Stimulated activated CD8-positive, alpha-beta memory T cell treated with anti-CD3 and anti-CD28 coated beads, Interleukin-12 subunit alpha, Interleukin-12 subunit beta, amount 100 ng/mL, for 24 hours (primary cell): Measurements from ENCODE around the gene WDR91.
"Not testable (repeated sequence)": the region's sequence is repeated elsewhere in the genome, so short reads cannot be mapped to it uniquely, and the experiment has no call there.

Source experiments
- DNase-seq: peaks from one replicate; pipeline ENCODE4 v3.0.0-alpha.2; 2020; ENCODE audit errors: extremely low read depth

Gene WDR91

DNA sequence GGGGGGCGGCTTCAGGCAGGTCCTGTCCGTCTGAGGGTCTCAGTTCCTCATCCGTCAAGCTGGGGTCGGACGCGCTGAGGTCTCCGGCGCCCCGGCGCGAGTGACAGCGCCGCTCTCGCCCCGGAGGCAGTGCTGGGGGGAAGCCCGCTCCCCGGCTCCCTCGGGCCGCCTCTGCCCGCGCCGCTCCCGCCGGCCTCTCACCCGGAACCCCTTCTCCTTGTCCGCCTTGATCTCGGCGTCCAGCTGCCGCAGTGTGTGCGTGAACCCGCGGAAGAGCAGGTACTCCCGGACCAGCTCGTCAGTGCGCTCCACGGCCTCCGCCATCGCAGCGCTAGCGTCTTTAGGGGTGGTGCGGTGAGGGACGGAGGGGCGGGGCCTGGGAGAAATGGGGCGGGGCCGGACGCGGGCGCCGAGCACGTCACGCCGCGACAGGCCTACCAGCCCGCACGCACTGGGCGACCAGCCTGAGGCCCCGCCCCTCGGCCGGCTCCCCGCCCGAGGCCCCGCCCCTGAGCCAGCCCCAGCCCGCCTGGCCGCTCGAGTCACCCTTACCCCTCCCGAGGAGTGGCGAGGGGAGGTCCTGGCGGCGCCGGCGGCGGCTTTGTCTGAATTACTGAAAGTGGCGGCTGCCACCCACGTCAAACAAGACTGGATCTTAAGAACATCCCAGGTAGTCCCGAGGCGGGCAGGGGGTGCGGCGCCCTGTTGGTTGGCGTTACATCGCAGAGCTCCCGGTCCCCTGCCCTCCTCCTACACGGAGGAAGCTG lies at the start of gene WDR91:
Gene WDR91 (minus strand): TSS at position 348 of the 767 bp plus-strand sequence. CDS start 24 bp downstream, at position 324.
- peak; percentile 83 for DNase-seq

DNA sequence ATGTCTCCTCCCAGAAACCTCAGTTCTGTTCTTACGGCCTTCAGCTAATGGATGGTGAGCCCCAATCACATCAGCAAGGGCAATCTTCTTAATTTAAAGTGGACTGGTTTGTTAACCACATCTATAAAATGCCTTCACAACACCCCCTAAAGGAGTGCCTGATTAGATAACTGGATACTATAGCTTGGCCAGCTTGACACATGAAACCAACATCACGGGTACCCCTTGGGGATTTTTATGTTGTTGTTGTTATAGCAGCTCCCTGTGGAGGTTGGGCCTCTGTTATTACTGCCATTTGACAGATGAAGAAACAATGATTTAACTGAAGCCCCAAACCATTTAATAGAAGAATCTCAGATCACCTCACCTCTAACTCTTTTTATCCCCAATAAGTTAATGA lies 49.1 kb upstream of the WDR91 start:
- no peak for DNase-seq

DNA sequence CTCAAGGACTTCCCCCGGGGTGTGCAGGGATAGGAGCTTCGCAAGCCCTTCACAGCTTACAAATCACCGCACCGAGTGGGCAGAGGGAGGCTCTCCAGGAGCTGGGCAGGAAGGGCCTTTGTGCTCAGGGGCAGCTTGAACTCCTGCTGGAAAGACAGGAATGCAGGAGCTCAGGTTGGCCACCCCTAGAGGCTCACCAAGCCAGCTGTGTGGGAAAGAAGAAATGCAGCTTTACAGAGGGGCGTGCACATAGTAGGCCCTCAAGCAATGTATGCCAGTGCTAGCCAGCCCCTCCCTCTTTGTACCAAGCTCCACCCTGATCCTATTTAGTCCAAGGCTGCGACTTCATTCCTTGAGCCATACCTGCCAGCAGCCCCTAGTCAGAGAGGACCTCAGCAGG lies 48.4 kb upstream of the WDR91 start:
- no peak for DNase-seq

DNA sequence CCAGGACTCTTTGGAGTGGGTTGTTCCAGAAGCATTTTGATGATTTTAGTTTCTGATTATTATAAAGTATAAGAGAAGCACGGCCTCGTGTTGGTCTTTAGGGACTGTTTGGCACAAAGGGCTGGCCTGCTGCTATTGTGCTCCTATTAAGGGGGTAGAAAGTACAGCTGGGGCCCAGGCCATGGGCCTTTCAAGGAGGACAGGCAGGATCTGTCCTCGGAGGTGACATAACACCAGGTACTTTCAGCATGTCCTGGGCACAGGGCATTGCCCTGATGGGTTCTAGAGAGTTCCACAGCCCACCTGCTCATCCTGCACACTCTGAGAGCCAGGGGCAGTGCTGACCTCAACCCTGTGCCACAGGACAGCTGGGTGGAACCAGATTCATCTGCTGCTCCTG lies 47.3 kb upstream of the WDR91 start:
- DNase-seq: no peak

DNA sequence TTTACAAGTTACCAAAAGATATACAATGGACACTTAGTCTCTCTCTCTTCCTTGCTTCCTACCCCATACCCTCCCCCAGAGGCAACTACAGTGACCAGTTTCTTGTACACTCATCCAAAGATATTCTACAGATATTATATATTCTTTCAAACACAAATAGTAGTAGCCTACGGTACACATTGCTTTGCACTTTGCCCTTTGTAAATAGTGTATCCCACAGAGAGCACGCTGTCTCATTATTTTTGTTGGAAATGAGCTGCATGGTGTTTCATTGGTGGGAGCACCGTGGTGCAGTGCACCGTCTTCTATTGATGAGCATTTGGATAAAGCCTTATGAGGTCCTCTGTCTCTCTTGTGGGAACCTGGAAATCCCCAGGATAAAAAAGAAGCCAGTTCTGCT lies 46.5 kb upstream of the WDR91 start:
- no peak for DNase-seq

DNA sequence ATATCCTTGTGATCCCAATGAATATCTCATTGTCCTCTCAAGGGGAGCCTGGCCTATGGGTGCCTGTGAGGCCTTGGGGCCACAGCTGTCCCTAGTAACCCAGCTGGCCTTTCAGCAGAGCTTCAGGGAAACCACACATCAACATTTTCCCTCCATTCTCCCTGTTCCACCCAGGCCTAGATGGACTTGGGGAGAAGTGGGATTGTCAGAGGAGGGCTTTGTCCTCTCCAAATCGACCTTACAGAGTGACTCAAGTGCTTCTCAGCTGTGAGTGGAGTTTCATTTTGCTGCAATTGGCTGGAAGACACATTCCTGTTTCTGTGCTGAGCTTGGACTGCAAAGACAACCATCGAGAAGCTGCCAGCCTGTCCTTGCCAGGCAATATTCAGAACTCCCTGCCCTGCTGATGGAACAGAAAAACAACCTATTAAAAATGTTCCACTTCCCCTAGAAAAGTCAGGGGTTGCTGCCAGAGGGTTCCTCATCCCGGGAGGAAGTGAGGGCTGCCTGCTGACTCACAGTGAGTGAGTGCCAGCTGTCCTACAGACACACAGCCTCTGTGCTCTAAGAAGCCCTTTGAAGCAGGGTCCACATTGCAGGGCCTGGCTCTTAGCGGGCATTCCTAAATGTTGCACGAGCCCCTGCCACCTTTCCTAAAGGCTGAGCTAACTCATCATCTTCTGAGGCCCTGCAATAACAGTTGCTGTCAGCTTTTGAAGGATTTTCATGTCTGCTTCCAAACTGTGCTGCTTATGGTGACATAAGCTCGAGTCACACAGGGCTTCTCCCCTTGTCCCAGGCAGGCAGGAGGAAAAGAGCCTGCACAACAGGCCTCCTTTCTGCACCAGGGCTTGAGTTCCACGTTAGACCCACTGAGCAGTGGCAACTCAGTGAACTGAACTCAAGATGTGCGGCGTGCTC lies 42.8 kb upstream of the WDR91 start:
- DNase-seq: no peak

DNA sequence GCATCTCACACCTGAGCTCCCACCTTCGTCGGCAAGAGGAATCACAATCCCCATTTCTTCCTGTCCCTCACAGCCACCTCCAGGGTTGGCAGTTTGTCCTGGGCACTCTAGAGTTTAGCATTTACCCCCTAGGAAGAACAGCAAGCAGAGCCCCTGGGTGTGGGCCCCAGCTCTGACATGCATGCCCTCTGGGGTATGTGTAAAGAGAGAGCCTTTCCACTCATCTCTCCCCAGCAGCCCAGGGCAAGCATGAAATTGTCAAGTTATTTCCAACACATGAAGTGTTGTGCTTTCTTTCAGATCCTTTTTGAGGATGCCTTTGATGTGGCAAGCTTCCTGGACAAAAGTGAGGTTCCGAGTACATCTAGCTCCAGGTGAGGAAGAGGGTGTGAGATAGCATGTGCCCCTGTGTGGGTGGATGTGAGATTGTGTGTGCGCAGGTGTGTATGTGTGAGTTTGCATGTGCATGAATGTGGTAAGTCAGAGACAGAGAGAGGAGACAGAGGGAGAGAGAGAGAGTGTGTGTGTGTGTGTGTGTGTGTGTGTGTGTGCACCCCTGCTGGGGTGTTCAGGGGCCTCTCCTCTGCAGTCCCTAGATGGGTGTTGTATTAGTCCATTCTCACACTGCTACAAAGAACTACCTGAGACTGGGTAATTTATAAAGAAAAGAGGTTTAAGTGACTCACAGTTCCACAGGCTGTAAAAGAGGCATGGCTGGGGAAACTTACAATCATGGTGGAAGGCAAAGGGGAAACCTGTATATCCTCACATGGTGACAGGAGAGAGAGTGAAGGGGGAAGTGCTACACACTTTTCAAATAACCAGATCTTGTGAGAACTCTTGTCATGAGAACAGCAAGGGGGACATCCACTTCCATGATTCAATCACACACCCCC lies 40.4 kb upstream of the WDR91 start:
- DNase-seq: no peak

DNA sequence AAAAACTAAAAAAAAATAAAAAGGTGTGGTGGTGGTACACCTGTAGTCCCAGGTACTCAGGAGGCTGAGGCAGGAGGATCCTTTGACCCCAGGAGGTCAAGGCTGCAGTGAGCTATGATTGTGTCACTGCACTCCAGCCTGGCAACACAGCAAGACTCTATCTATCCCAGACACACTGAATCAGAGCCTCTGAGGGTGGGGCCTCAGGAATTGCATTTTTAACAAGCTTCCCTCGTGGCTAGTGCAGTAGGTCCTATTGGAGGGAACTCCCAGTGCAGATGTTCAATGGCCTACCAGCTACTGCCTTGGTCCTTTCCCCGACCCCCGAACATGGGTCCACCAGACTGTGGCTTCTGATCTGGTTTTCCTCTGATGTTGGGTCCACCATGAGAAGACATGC lies 37.2 kb upstream of the WDR91 start:
- no peak for DNase-seq

DNA sequence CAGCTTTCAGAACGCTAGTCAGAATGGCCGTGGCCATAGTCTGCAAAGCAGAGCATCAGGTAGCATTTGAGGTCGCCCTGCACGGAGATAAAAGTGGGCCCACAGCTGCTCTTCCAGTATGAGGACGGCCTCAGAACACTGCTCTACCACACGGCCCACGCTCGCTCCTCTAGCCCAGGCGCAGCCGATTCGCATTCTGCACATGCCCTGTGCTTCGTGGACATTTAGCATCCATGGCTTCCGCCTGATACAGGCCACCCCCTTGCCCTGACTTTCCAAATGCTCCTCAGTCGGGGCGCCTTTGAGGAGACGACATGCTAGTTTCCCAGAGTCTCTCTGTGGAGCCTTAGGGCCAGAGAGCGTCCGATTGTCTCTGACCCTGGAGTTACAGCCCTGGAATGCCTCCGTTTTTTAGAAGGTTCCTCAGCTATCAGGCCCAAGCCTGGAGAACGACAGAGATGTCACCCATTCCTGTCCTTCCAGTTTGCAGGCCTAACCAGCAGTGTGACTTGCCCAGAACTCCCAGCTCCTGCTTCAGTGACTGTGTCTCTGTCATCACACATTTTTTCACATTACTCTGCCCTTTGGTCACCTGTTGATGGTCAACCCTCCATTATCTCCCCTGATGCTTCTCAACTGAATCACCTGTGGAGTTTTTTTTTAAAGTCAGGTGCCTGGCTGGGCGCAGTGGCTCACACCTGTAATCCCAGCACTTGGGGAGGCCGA lies 36.6 kb upstream of the WDR91 start:
- DNase-seq: no peak

DNA sequence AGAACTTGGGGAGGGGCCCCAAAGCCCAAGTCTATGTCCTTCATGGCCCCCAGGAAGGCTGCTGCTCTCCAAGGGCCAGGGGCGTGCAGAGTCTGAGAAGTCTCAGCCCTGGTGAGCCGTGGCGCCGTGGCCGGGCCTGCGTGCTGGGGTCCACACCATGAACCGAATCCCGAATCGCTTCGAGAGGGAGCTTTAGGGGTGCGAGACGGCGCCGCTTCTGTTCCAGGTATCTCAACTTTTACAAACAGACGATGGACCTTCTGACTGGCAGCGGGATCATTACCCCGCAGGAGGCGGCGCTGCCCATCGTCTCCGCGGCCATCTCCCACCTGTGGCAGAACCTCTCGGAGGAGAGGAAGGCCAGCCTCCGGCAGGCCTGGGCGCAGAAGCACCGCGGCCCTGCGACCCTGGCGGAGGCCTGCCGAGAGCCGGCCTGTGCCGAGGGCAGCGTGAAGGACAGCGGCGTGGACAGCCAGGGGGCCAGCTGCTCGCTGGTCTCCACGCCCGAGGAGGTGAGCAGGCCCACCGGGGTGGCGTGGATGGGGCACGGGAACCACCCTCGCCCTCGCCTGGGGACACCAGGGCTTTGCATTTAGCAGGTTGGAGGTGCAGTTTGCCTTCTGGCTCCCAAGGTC lies 35.0 kb upstream of the WDR91 start:
- DNase-seq: no peak

DNA sequence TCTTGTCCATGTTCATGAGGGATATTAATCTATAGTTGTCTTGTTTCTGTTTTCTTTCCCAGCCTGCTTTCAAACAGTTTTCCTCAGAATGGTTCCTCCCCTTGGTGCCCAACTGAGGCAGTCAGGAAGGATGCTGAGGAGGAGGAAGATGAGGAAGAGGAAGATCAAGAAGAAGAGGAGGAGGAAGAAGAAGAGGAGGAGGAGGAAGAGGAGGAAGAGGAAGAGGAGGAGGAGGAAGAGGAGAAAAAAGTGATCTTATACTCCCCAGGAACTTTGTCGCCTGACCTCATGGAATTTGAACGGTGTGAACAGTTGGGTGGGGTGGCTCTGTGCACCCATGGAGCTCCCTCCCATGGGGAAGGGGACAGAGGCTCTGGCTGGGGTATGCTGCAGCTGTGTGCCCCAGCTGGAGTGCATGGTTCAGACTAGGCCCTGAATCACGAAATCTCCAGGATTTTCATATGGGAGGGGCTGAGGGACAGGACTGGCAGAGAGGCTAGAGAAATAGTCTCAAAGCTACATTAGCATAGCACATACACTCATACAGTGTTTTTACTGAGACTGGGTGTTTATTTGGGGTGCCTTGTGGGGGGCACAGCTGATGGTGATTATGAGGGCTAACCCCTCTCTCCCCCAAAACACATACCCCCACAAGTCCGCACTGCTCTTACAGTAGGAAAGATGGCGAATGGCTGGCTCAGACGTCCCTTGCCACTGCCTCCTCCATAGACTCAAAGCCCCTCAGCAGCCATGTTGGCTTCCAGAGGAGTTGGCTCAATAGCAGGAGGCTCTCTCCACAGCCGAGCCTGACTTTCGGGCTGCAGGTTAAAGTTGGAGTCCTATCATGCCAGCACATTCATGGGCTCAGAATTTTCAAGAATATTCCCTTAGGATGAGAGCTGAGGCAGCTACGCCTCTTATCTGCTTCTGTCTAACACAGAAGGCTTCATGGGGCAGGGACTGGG lies 34.2 kb upstream of the WDR91 start:
- DNase-seq: no peak

DNA sequence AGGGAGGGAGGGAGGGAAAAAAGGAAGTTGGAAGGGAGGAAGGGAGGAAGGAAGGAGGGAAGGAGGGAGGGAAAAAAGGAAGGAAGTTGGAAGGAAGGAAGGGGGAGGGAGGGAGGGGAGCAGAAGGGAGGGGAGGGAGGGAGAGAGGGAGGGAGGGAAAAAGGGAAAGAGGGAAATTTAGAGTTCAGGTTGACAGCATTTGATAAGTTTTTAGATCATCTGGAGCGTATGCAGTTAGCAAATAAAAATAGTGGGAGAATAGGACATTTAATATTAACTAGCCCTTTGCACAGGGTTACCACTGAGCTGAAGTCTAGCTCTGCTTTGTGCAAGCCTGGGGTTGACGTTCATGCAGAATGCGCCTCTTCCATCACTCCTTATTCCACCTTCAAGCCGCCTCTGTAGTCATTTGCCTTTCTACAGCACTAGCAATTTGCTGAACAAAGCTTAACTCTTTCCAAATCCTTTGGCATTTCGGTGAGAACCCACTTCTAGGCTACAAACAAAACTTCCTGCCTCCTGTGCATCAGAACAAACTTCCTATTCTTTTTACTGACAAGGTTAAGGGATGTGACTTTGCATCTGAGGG lies 30.9 kb upstream of the WDR91 start:
- no peak for DNase-seq

DNA sequence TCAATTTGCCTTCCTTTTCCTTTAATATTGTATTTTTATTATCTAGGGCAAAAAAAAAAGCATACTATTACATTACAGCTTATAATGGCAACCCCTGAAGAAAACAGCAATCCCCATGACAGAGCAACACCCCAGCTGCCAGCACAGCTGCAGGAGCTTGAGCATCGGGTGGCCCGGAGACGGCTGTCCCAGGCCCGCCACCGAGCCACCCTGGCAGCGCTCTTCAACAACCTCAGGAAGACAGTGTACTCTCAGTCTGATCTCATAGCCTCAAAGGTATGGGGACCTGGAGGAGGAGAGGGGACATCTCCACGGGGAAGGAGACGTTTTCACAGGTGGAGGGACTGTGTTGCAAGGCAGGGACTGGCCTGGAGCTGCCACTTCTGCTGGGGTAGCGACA lies 29.1 kb upstream of the WDR91 start:
- no peak for DNase-seq

DNA sequence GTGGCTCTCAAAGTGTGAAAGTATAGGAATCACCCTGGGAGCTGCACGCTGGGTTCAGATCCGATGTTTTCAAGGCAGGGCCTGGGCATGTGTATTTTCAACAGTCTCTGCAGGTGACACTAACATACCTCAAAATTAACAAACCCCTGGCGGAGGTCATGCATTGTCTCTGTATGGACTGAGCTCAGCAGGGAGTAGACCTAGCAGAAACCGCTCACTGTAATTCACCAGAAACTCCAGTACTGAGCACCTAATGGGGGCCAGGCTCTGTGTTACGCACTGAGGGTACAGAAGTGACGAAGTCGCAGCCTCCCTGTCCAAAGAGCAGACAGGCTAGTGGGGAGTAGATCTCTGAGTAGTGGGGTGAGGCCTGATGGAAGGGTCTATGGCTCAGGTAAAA lies 27.9 kb upstream of the WDR91 start:
- DNase-seq: no peak

DNA sequence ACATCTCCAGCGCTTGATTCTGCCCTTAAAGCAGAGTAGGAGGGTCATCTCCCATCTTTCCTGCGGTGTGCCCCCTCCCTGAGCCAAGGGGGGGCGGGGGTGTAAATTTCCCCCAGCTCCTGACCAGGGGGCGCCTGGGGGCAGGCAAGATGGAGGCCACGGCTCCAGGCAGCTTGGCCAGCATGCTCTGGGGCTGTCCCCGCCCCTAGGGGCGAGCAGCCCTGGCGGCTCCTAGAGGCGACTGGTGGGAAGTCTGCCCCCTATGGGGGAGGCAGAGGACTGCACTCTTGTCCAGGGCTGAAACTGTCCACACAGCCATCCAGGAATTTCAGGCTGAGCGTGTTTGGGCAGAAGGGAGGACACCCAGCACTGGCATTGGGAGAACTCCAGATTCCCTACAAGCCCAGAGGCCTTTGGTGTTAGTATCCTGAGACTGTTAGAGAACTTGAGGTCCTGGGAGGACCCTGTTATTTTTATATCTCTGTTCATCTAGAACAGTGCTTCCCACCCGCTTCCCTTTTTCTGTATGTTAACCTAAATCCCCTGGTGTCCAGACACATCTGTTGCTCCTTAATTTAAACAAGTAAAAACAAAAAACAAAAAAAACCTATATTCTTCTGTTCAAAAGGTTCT lies 26.9 kb upstream of the WDR91 start:
- DNase-seq: no peak

DNA sequence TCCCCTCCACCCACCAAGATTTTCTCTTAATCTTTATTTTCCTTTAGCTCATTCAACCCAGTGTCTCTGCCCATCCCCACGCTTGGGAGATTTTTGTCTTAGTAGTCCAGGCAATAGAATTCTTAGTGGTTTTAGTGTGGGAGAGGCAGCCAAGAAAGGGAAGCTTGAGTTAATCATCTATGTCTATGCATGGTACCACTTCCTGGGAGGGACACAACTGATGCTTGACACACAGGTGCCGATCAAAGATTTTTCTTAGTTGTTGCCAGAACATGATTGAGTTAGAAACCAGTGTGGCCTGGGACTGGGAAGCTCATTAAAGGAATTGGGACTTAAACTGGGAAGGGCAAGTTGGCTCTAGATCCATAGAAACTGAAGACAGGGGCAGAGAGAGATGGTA lies 25.4 kb upstream of the WDR91 start:
- no peak for DNase-seq

DNA sequence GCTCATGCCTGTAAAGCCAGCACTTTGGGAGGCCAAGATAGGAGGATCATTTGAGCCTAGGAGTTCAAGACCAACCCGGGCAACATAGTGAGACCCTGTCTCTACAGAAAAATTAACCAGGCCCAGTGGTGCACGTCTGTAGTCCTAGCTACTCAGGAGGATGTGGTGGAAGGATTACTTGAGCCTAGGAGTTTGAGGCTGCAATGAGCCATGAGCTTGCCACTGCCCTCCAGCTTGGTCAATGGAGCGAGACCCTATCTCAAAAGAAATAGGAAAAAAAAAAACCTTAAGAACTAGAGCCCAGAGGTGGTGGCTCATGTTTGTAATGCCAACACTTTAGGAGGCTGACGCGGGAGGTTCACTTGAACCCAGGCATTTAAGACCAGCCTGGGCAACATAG lies 24.5 kb upstream of the WDR91 start:
- no peak for DNase-seq

DNA sequence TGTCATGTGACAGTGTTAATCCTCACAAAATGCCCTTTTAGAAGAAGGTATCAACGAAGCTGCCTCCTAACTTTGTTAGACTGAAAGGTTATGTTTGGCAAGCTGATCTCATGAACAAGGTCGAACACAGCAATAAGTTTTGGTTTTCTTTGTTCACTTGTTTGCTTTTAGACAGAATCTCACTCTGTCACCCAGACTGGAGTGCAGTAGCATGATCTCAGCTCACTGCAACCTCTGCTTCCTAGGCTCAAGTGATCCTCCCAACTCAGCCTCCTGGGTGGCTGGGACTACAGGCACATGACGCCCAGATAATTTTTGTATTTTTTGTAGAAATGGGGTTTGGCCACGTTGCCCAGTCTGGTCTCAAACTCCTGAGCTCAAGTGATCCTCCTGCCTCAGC lies 23.4 kb upstream of the WDR91 start:
- no peak for DNase-seq

DNA sequence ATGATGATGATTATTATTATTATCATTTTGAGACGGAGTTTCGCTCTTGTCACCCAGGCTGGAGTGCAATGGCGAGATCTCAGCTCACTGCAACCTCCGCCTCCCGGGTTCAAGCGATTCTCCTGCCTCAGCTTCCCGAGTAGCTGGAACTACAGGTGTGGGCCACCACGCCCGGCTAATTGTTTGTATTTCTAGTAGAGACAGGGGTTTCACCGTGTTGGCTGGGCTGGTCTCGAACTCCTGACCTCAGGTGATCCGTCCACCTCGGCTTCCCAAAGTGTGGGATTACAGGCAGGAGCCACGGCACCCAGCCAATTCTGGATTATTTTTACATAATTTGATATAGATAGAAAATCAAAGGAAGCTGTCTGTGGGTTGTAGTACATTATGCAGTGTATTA lies 22.8 kb upstream of the WDR91 start:
- DNase-seq: not testable (repeated sequence)
